Kidney (tissue), 14 donors: ENCODE results near the gene SPTLC2. TPM values are rescaled to one million over a fixed set of nuclear protein-coding genes. Genes with fewer than 3 reads are reported as not detected.
A peak's percentile ranks its signal among the peaks of the same experiment; 100 is the strongest.

ENCODE experiments used
- DNase-seq, 5 donors: peaks; one replicate each; pipeline ENCODE4 v3.0.0-alpha.2; 2013 to 2020
- FAIRE-seq: peaks from 2 replicates; lab custom pipeline; 2012; peaks lifted over from hg19 to GRCh38; lab: Jason Lieb, UNC
- H3K27ac ChIP-seq, 2 donors: one replicate each; pipeline ENCODE4 v1.7.0; 2013; ENCODE audit warnings: low read depth in 2 of 2, low read length in 2 of 2, inconsistent platforms in 1 of 2
- H3K27me3 ChIP-seq: one replicate; pipeline ENCODE4 v1.7.1; 2013; ENCODE audit warnings: low read length, inconsistent platforms; ENCODE audit not compliant: control insufficient read depth, insufficient read depth
- H3K36me3 ChIP-seq, 3 donors: one replicate each; pipeline versions ENCODE4 v1.7.0 to v1.7.1; 2013; ENCODE audit warnings: low read length in 3 of 3, control low read depth in 1 of 3, inconsistent platforms in 1 of 3; ENCODE audit not compliant: insufficient read depth in 3 of 3, control insufficient read depth in 2 of 3
- H3K4me1 ChIP-seq, 3 donors: one replicate each; pipeline versions ENCODE4 v1.7.0 to v1.7.1; 2013; ENCODE audit warnings: low read length in 3 of 3, inconsistent platforms in 1 of 3, low read depth in 1 of 3; ENCODE audit not compliant: control insufficient read depth in 2 of 3, insufficient read depth in 2 of 3
- H3K4me3 ChIP-seq, 3 donors: one replicate each; pipeline versions ENCODE4 v1.7.0 to v1.8.1; 2013; ENCODE audit warnings: low read length in 3 of 3, control low read depth in 1 of 3, inconsistent platforms in 1 of 3
- H3K9ac ChIP-seq, 3 donors: one replicate each; pipeline versions ENCODE4 v1.7.0 to v1.7.1; 2013; ENCODE audit warnings: low read length in 3 of 3, control low read depth in 1 of 3, inconsistent platforms in 1 of 3
- H3K9me3 ChIP-seq, 3 donors: one replicate each; pipeline versions ENCODE4 v1.7.0 to v1.7.1; 2013; ENCODE audit warnings: low read length in 3 of 3, control low read depth in 1 of 3, inconsistent platforms in 1 of 3; ENCODE audit not compliant: control insufficient read depth in 2 of 3, insufficient read depth in 1 of 3
- intact Hi-C: fragments of 100-400 bp; cut with DNase I; formaldehyde crosslinking; loops from one replicate; pipeline ENCODE4 v1.11.1; 2022
- polyA plus RNA-seq: library from polyadenylated mRNA; stranded (reverse); fragments of 350-450 nt; fragmentation: Illumina TruSeq; extraction: RNeasy Lipid Tissue Mini Kit (QIAGEN cat#74804); gene quantifications from one replicate; pipeline ENCODE4 v1.2.3, GENCODE V29; 2014; ENCODE audit warnings: low read depth, low replicate concordance; ENCODE audit not compliant: insufficient read depth
- total RNA-seq: library from RNA; stranded (reverse); fragmentation: NEBNext Ultra II Directional; extraction: Animal tissue kit (Norgen Biotek cat#: 25700); gene quantifications from one replicate; pipeline ENCODE4 v1.2.1, GENCODE V29; 2021
- TF ChIP-seq, protein P1 (sequence below): IDR thresholded peaks from 3 replicates; pipeline ENCODE4 v1.5.1; 2012; ENCODE audit warnings: mild to moderate bottlenecking, moderate library complexity, borderline replicate concordance; ENCODE audit not compliant: insufficient read depth; ENCODE audit errors: extremely low read depth
- donor health status: control.
- donor health status: control.
- donor health status: control.
- donor health status: control.
- donor health status: control.
- donor health status: DM: yes; HTN: yes; CAD: no.
- donor health status: Normal renal cell carcinoma (clear cell type).

SPTLC2 gene
- total and polyA plus RNA-seq, 2 donors from 2014 or later: 17.0 to 66.1 TPM

DNA sequence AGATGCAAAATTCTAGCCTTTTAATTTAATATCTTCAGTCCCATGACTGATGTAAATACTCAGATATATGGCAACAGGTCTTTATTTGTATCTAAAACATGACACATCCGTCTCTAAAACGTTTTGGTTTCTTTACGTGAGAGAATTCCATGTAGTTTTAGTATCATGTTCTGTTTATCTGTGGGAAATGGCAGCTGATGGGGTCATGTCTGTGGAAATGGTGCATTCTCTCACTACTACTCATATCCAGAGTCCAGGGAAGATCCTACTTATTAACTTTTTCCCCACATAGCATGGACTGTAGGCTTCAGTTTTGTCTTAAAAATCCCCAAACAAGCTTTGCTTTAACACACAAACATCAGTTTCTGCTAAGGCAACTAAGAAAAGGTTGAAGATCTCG is 53.8 kb downstream of the SPTLC2 start:
- no peak for FAIRE-seq
- TF ChIP-seq, protein P1, sequence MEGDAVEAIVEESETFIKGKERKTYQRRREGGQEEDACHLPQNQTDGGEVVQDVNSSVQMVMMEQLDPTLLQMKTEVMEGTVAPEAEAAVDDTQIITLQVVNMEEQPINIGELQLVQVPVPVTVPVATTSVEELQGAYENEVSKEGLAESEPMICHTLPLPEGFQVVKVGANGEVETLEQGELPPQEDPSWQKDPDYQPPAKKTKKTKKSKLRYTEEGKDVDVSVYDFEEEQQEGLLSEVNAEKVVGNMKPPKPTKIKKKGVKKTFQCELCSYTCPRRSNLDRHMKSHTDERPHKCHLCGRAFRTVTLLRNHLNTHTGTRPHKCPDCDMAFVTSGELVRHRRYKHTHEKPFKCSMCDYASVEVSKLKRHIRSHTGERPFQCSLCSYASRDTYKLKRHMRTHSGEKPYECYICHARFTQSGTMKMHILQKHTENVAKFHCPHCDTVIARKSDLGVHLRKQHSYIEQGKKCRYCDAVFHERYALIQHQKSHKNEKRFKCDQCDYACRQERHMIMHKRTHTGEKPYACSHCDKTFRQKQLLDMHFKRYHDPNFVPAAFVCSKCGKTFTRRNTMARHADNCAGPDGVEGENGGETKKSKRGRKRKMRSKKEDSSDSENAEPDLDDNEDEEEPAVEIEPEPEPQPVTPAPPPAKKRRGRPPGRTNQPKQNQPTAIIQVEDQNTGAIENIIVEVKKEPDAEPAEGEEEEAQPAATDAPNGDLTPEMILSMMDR: no peak
- Histone ChIP-seq H3K4me3 (no peak overlapping the region), H3K36me3 (peaks cover 2 to 15% (median 5%) of the 10 kb centered on the region in 3 donors), H3K27me3 (no peaks in the 10 kb centered on the region), H3K9me3 (no peaks in the 10 kb centered on the region), H3K4me1 (no peaks in the 10 kb centered on the region), H3K9ac (no peak overlapping the region), H3K27ac (no peak overlapping the region)
- intact Hi-C loops: no loop called here
- peak in 2 of 5 donors; percentile 34 to 40 for DNase-seq

- H3K4me3 ChIP-seq: no peak overlapping the region
- H3K9ac ChIP-seq: no peak overlapping the region
- TF ChIP-seq, protein P1: no peak
- no peak overlapping the region for H3K27ac ChIP-seq
- H3K36me3 ChIP-seq: peaks cover 0 to 13% (median 5%) of the 10 kb centered on the region in 3 donors
- FAIRE-seq (no peak), DNase-seq (no peak)
- intact Hi-C loops: no loop called here
- no peaks in the 10 kb centered on the region for H3K4me1 ChIP-seq
- H3K9me3 ChIP-seq: no peaks in the 10 kb centered on the region
- H3K27me3 ChIP-seq: no peaks in the 10 kb centered on the region
Observed at GRCh38 chr14:77561881-77562280, 54.6 kb downstream of the SPTLC2 start.

DNA sequence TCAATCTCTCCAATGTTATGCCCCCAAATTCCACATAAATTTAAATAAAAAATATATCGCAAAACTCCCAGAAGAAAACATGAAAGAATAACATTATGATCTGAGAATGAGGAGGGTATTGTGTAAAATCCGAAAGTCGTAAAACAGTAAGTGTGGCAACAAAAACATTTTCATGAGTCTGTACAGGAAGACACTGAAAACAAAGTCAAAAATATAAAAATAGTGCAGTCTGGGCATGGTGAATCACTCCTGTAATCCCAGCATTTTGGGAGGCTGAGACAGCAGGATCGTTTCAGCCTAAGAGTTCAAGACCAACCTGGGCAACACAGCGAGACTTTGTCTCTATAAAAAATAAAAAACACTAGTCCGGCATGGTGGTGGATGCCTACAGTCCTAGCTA is 57.1 kb downstream of the SPTLC2 start:
- H3K4me1 ChIP-seq: no peaks in the 10 kb centered on the region
- H3K9ac ChIP-seq: no peak overlapping the region
- no peak for DNase-seq
- no peaks in the 10 kb centered on the region for H3K9me3 ChIP-seq
- H3K4me3 ChIP-seq: no peak overlapping the region
- no peaks in the 10 kb centered on the region for H3K27me3 ChIP-seq
- intact Hi-C loops: no loop called here
- H3K36me3 ChIP-seq: peaks cover 2 to 26% (median 5%) of the 10 kb centered on the region in 3 donors
- no peak for FAIRE-seq
- TF ChIP-seq, protein P1: no peak
- H3K27ac ChIP-seq: no peak overlapping the region

GRCh38 chr14:77557391-77557790 is 59.0 kb downstream of the SPTLC2 start:
- TF ChIP-seq, protein P1: no peak
- Histone ChIP-seq H3K9ac (no peak overlapping the region), H3K4me3 (no peak overlapping the region), H3K4me1 (no peaks in the 10 kb centered on the region), H3K9me3 (no peaks in the 10 kb centered on the region), H3K27ac (no peak overlapping the region), H3K27me3 (no peaks in the 10 kb centered on the region), H3K36me3 (peaks cover 2 to 17% (median 4%) of the 10 kb centered on the region in 3 donors)
- DNase-seq (no peak), FAIRE-seq (no peak)
- intact Hi-C loops: no loop called here
